DND-41 (cell line): ENCODE results near the gene PLOD2.
"Not testable (repeated sequence)": the region's sequence is repeated elsewhere in the genome, so short reads cannot be mapped to it uniquely, and the experiment has no call there.

Experiments used
- ATAC-seq: fragments of 200-7000 bp; cut with Tn5 transposase; 3 replicates; pipeline ENCODE4 v1.9.1; 2021; ENCODE audit warnings: low read depth; ENCODE audit not compliant: insufficient read depth
- DNase-seq: peaks from one replicate; pipeline ENCODE4 v3.0.0-alpha.2; 2020
- H2AFZ ChIP-seq: 2 replicates; pipeline ENCODE4 v1.6.0; 2012; ENCODE audit warnings: low read depth, low read length
- H3K27ac ChIP-seq: 2 replicates; pipeline ENCODE4 v1.5.1; 2012; ENCODE audit warnings: low read length, inconsistent platforms
- H3K27me3 ChIP-seq: fragments of 200-600 bp; sonication (generic); 2 replicates; pipeline ENCODE4 v1.6.0; 2012; ENCODE audit warnings: low read length, mild to moderate bottlenecking, inconsistent platforms; ENCODE audit not compliant: insufficient read depth, poor library complexity
- H3K36me3 ChIP-seq: 2 replicates; pipeline ENCODE4 v1.5.1; 2012; ENCODE audit warnings: low read length, inconsistent platforms; ENCODE audit not compliant: insufficient read depth
- H3K4me1 ChIP-seq: 2 replicates; pipeline ENCODE4 v1.5.1; 2012; ENCODE audit warnings: mild to moderate bottlenecking, low read length; ENCODE audit not compliant: insufficient read depth
- H3K4me2 ChIP-seq: 2 replicates; pipeline ENCODE4 v1.6.0; 2012; ENCODE audit warnings: mild to moderate bottlenecking, moderate library complexity, low read length, inconsistent platforms; ENCODE audit not compliant: insufficient read depth
- H3K4me3 ChIP-seq, 2 experiments: fragments of 200-600 bp in 1 of 2; shearing (Covaris generic) in 1 of 2; 2 replicates each; pipeline ENCODE4 v1.5.1; 2012 to 2016; ENCODE audit warnings: inconsistent platforms in 2 of 2, low read length in 2 of 2, mild to moderate bottlenecking in 2 of 2, low read depth in 1 of 2, moderate library complexity in 1 of 2
- H3K79me2 ChIP-seq: 2 replicates; pipeline ENCODE4 v1.6.0; 2012; ENCODE audit warnings: low read length, inconsistent platforms; ENCODE audit not compliant: insufficient read depth
- H3K9ac ChIP-seq: 2 replicates; pipeline ENCODE4 v1.6.0; 2012; ENCODE audit warnings: low read depth, mild to moderate bottlenecking, inconsistent platforms, low read length, moderate library complexity
- H3K9me3 ChIP-seq: 2 replicates; pipeline ENCODE4 v1.5.1; 2012; ENCODE audit warnings: low read length, moderate library complexity, mild to moderate bottlenecking, inconsistent platforms; ENCODE audit not compliant: insufficient read depth, severe bottlenecking
- H4K20me1 ChIP-seq: 2 replicates; pipeline ENCODE4 v1.6.0; 2012; ENCODE audit warnings: low read length; ENCODE audit not compliant: insufficient read depth
- CTCF ChIP-seq: IDR thresholded peaks from 2 replicates; pipeline ENCODE4 v1.5.1; 2012; ENCODE audit warnings: borderline replicate concordance, low read length, moderate library complexity, mild to moderate bottlenecking; ENCODE audit not compliant: poor library complexity, severe bottlenecking; ENCODE audit errors: extremely low read depth
- EZH2 ChIP-seq: IDR thresholded peaks from 3 replicates; pipeline ENCODE4 v1.6.1; 2012; ENCODE audit warnings: borderline replicate concordance, low read depth, mild to moderate bottlenecking, moderate library complexity, low read length, inconsistent platforms; ENCODE audit not compliant: severe bottlenecking

Gene PLOD2

GRCh38 chr3:146115619-146116018, 45.4 kb downstream of the PLOD2 start:
- no peak for TF ChIP-seq CTCF
- TF ChIP-seq EZH2: no peak
- no peak for DNase-seq
- H3K79me2 ChIP-seq: no peaks in the 10 kb centered on the region
- no peak overlapping the region for H3K4me2 ChIP-seq
- H3K27me3 ChIP-seq: no peaks in the 10 kb centered on the region
- no peak overlapping the region for H3K9ac ChIP-seq
- no peak overlapping the region for H3K4me3 ChIP-seq
- no peak overlapping the region for H3K27ac ChIP-seq
- H3K36me3 ChIP-seq: no peaks in the 10 kb centered on the region
- ATAC-seq: no peak
- H4K20me1 ChIP-seq: no peaks in the 10 kb centered on the region
- peaks cover 3% of the 10 kb centered on the region for H3K9me3 ChIP-seq
- H2AFZ ChIP-seq: no peak overlapping the region
- H3K4me1 ChIP-seq: no peaks in the 10 kb centered on the region

GRCh38 chr3:146113804-146114203, 47.2 kb downstream of the PLOD2 start:
- H3K36me3 ChIP-seq: not testable (repeated sequence)

GRCh38 chr3:146111337-146111736, 49.6 kb downstream of the PLOD2 start:
- Histone ChIP-seq H3K9ac (no peak overlapping the region), H3K36me3 (no peaks in the 10 kb centered on the region), H3K9me3 (peaks cover 3% of the 10 kb centered on the region), H3K27me3 (no peaks in the 10 kb centered on the region), H3K4me1 (no peaks in the 10 kb centered on the region), H3K27ac (no peak overlapping the region), H3K79me2 (no peaks in the 10 kb centered on the region), H3K4me3 (no peak overlapping the region), H2AFZ (no peak overlapping the region), H3K4me2 (no peak overlapping the region), H4K20me1 (no peaks in the 10 kb centered on the region)
- no peak for TF ChIP-seq CTCF
- TF ChIP-seq EZH2: no peak
- DNase-seq (no peak), ATAC-seq (no peak)

More at GRCh38 chr3:146113804-146114203, 47.2 kb downstream of the PLOD2 start:
- not testable (repeated sequence) for H3K27ac ChIP-seq, H3K4me1 ChIP-seq, H3K9ac ChIP-seq, H4K20me1 ChIP-seq, H2AFZ ChIP-seq, H3K4me3 ChIP-seq, ATAC-seq, H3K4me2 ChIP-seq, H3K9me3 ChIP-seq, H3K27me3 ChIP-seq, H3K79me2 ChIP-seq, DNase-seq

- H3K9me3 ChIP-seq: peaks cover 3% of the 10 kb centered on the region
- ATAC-seq (no peak), DNase-seq (no peak)
- no peaks in the 10 kb centered on the region for H3K79me2 ChIP-seq
- no peaks in the 10 kb centered on the region for H3K27me3 ChIP-seq
- no peak overlapping the region for H3K9ac ChIP-seq
- H3K27ac ChIP-seq: no peak overlapping the region
- H3K4me1 ChIP-seq: no peaks in the 10 kb centered on the region
- no peak overlapping the region for H3K4me3 ChIP-seq
- no peaks in the 10 kb centered on the region for H3K36me3 ChIP-seq
- H3K4me2 ChIP-seq: no peak overlapping the region
- TF ChIP-seq CTCF (no peak), EZH2 (no peak)
- no peaks in the 10 kb centered on the region for H4K20me1 ChIP-seq
- no peak overlapping the region for H2AFZ ChIP-seq
Observed at GRCh38 chr3:146110161-146110560, 50.8 kb downstream of the PLOD2 start.
